HepG2 (cell line): ENCODE results near the gene MDM4. TPM values are rescaled to one million over a fixed set of nuclear protein-coding genes. Genes with fewer than 3 reads are reported as not detected.

ENCODE experiments used
- BCL3 ChIP-seq: sonication (generic); formaldehyde crosslinking; IDR thresholded peaks from 2 replicates; pipeline ENCODE4 v1.5.1; 2020; ENCODE audit warnings: mild to moderate bottlenecking, missing genetic modification reagents, moderate library complexity
- BCLAF1 ChIP-seq: fragments of 450-650 bp; IDR thresholded peaks from 2 replicates; pipeline ENCODE4 v1.6.1; 2017; ENCODE audit warnings: mild to moderate bottlenecking
- CREBL2 ChIP-seq: sonication (generic); formaldehyde crosslinking; IDR thresholded peaks from 2 replicates; pipeline ENCODE4 v1.8.1; 2023; ENCODE audit warnings: missing genetic modification reagents, mild to moderate bottlenecking, borderline replicate concordance
- HHEX ChIP-seq: IDR thresholded peaks from 2 replicates; pipeline ENCODE4 v1.6.1; 2016; ENCODE audit warnings: control low read depth
- HOXA9 ChIP-seq: sonication (generic); formaldehyde crosslinking; IDR thresholded peaks from 2 replicates; pipeline ENCODE4 v1.8.1; 2022; ENCODE audit warnings: missing genetic modification reagents, mild to moderate bottlenecking, moderate library complexity, borderline replicate concordance
- MAFG ChIP-seq: sonication (generic); formaldehyde crosslinking; IDR thresholded peaks from 2 replicates; pipeline ENCODE4 v1.5.1; 2020; ENCODE audit warnings: mild to moderate bottlenecking, missing genetic modification reagents
- NFATC3 ChIP-seq: sonication (generic); formaldehyde crosslinking; IDR thresholded peaks from 2 replicates; pipeline ENCODE4 v1.5.1; 2020; ENCODE audit warnings: mild to moderate bottlenecking, missing genetic modification reagents
- SMARCC2 ChIP-seq: fragments of 450-650 bp; IDR thresholded peaks from 2 replicates; pipeline ENCODE4 v1.6.1; 2017; ENCODE audit warnings: antibody characterized with exemption, mild to moderate bottlenecking
- SP5 ChIP-seq: IDR thresholded peaks from 2 replicates; pipeline ENCODE4 v1.6.1; 2016; ENCODE audit warnings: low read depth, borderline replicate concordance
- TIGD3 ChIP-seq: sonication (generic); formaldehyde crosslinking; IDR thresholded peaks from 2 replicates; pipeline ENCODE4 v1.5.1; 2020; ENCODE audit warnings: mild to moderate bottlenecking, missing genetic modification reagents, borderline replicate concordance
- ZIK1 ChIP-seq: sonication (generic); formaldehyde crosslinking; IDR thresholded peaks from 2 replicates; pipeline ENCODE4 v1.5.0; 2020; ENCODE audit warnings: mild to moderate bottlenecking, low read depth, missing genetic modification reagents, borderline replicate concordance
- ZMAT3 ChIP-seq: sonication (generic); formaldehyde crosslinking; conservative IDR thresholded peaks from 2 replicates; pipeline ENCODE4 v1.7.0; 2021; ENCODE audit warnings: missing genetic modification reagents
- ZNF30 ChIP-seq: sonication (generic); formaldehyde crosslinking; IDR thresholded peaks from 2 replicates; pipeline ENCODE4 v1.5.0; 2020; ENCODE audit warnings: mild to moderate bottlenecking, missing genetic modification reagents
- ZNF460 ChIP-seq: sonication (generic); formaldehyde crosslinking; IDR thresholded peaks from 2 replicates; pipeline ENCODE4 v1.5.1; 2020; ENCODE audit warnings: missing genetic modification reagents, mild to moderate bottlenecking, borderline replicate concordance
- ZNF703 ChIP-seq: sonication (generic); formaldehyde crosslinking; IDR thresholded peaks from 2 replicates; pipeline ENCODE4 v1.5.1; 2020; ENCODE audit warnings: missing genetic modification reagents, mild to moderate bottlenecking, moderate library complexity, borderline replicate concordance
- polyA plus RNA-seq, 8 experiments: library from polyadenylated mRNA; depleted of rRNA in 3 of 8; stranded (reverse) in 7 of 8; unstranded in 1 of 8; fragments of >200 nt; fragmentation: Illumina TruSeq in 4 of 8; extraction: Trizol in 4 of 8; gene quantifications; 2 replicates each; pipeline versions ENCODE4 v1.2.1 to v1.2.3, GENCODE V29; 2011 to 2016; ENCODE audit warnings: low read depth in 4 of 8, missing spikeins in 1 of 8, mixed read lengths in 1 of 8; ENCODE audit not compliant: insufficient read depth in 1 of 8
- total RNA-seq, 5 experiments: library from RNA; depleted of rRNA; stranded (reverse); fragments of >200 nt; fragmentation: Illumina TruSeq; extraction: Trizol; gene quantifications; 2 replicates each; pipeline ENCODE4 v1.2.3, GENCODE V29; 2016; ENCODE audit warnings: low read depth in 1 of 5
- TF ChIP-seq, protein P1 (sequence below): sonication (generic); formaldehyde crosslinking; IDR thresholded peaks from 2 replicates; pipeline ENCODE4 v1.4.0; 2020; ENCODE audit warnings: missing genetic modification reagents, borderline replicate concordance
- TF ChIP-seq, protein P2 (sequence below): sonication (generic); formaldehyde crosslinking; IDR thresholded peaks from 2 replicates; pipeline ENCODE4 v1.8.0; 2022; ENCODE audit warnings: mild to moderate bottlenecking, missing genetic modification reagents, moderate library complexity

MDM4 gene
- total and polyA plus RNA-seq, 2 of the 13 experiments (the other 11 are each of a cell fraction or from before 2014, with no cell fraction given) = 14.9 to 19.0 TPM

GRCh38 chr1:204509186-204509635 lies 7.0 kb upstream of the MDM4 start (continued):
- TF ChIP-seq, protein P1, sequence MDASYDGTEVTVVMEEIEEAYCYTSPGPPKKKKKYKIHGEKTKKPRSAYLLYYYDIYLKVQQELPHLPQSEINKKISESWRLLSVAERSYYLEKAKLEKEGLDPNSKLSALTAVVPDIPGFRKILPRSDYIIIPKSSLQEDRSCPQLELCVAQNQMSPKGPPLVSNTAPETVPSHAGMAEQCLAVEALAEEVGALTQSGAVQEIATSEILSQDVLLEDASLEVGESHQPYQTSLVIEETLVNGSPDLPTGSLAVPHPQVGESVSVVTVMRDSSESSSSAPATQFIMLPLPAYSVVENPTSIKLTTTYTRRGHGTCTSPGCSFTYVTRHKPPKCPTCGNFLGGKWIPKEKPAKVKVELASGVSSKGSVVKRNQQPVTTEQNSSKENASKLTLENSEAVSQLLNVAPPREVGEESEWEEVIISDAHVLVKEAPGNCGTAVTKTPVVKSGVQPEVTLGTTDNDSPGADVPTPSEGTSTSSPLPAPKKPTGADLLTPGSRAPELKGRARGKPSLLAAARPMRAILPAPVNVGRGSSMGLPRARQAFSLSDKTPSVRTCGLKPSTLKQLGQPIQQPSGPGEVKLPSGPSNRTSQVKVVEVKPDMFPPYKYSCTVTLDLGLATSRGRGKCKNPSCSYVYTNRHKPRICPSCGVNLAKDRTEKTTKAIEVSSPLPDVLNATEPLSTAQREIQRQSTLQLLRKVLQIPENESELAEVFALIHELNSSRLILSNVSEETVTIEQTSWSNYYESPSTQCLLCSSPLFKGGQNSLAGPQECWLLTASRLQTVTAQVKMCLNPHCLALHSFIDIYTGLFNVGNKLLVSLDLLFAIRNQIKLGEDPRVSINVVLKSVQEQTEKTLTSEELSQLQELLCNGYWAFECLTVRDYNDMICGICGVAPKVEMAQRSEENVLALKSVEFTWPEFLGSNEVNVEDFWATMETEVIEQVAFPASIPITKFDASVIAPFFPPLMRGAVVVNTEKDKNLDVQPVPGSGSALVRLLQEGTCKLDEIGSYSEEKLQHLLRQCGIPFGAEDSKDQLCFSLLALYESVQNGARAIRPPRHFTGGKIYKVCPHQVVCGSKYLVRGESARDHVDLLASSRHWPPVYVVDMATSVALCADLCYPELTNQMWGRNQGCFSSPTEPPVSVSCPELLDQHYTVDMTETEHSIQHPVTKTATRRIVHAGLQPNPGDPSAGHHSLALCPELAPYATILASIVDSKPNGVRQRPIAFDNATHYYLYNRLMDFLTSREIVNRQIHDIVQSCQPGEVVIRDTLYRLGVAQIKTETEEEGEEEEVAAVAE (CRISPR knock-in tag) = peak; percentile 81
- TF ChIP-seq BCL3 (no peak), ZIK1 (CRISPR knock-in tag) (no peak), ZMAT3 (CRISPR knock-in tag) (no peak), ZNF460 (peak; percentile 65; the same call in 1 of the 2 replicates), ZNF703 (CRISPR knock-in tag) (no peak), CREBL2 (CRISPR knock-in tag) (no peak), SMARCC2 (no peak), TIGD3 (CRISPR knock-in tag) (no peak), NFATC3 (CRISPR knock-in tag) (no peak), BCLAF1 (no peak), HOXA9 (CRISPR knock-in tag) (no peak), SP5 (peak; percentile 81), HHEX (peak; percentile 64; the same call in 1 of the 2 replicates), ZNF30 (CRISPR knock-in tag) (no peak), MAFG (no peak)
- TF ChIP-seq, protein P2, sequence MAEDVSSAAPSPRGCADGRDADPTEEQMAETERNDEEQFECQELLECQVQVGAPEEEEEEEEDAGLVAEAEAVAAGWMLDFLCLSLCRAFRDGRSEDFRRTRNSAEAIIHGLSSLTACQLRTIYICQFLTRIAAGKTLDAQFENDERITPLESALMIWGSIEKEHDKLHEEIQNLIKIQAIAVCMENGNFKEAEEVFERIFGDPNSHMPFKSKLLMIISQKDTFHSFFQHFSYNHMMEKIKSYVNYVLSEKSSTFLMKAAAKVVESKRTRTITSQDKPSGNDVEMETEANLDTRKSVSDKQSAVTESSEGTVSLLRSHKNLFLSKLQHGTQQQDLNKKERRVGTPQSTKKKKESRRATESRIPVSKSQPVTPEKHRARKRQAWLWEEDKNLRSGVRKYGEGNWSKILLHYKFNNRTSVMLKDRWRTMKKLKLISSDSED = no peak
